H1 (cell line): ENCODE measurements around the gene PLCB1. TPM values are rescaled to one million over a fixed set of nuclear protein-coding genes. Genes with fewer than 3 reads are reported as not detected.

Experiments
- CTCF ChIA-PET: fragments of 300-600 bp; sonication (Branson Sonifier 250); formaldehyde crosslinking; loops from one replicate; lab custom pipeline; 2021; ENCODE audit not compliant: partially characterized antibody; lab: Charles Lee
- POLR2A ChIA-PET: fragments of 300-600 bp; sonication (Branson Sonifier 250); formaldehyde crosslinking; loops from one replicate; lab custom pipeline; 2021; ENCODE audit warnings: inconsistent platforms; ENCODE audit not compliant: partially characterized antibody; lab: Charles Lee
- DNase-seq, 2 experiments: peaks; one replicate each; pipeline versions ENCODE4 v3.0.0 to v3.0.0-alpha.2; 2010 to 2022; ENCODE audit warnings: low spot score in 2 of 2, low read depth in 1 of 2, mixed read lengths in 1 of 2
- FAIRE-seq: peaks from 2 replicates; lab custom pipeline; 2011; peaks lifted over from hg19 to GRCh38; lab: Jason Lieb, UNC
- H2AFZ ChIP-seq: 2 replicates; pipeline ENCODE4 v1.8.1; 2012; ENCODE audit warnings: low read length, inconsistent platforms
- H2AK5ac ChIP-seq: 2 replicates; pipeline ENCODE4 v1.6.1; 2013; ENCODE audit warnings: low read depth, low read length
- H2BK120ac ChIP-seq: replicated peaks from 2 replicates; pipeline ENCODE3; 2013; ENCODE audit warnings: low read depth, low read length, inconsistent platforms
- H2BK12ac ChIP-seq: 2 replicates; pipeline ENCODE4 v1.6.1; 2013; ENCODE audit warnings: low read depth, low read length
- H2BK15ac ChIP-seq: 2 replicates; pipeline ENCODE4 v1.6.1; 2013; ENCODE audit warnings: low read length
- H2BK20ac ChIP-seq: 2 replicates; pipeline ENCODE4 v1.6.1; 2013; ENCODE audit warnings: low read length
- H2BK5ac ChIP-seq: 2 replicates; pipeline ENCODE4 v1.6.1; 2013; ENCODE audit warnings: low read depth, low read length
- H3K14ac ChIP-seq: 2 replicates; pipeline ENCODE4 v1.6.1; 2013; ENCODE audit warnings: inconsistent platforms; ENCODE audit not compliant: insufficient read length
- H3K18ac ChIP-seq: 2 replicates; pipeline ENCODE4 v1.6.1; 2013; ENCODE audit warnings: low read length; ENCODE audit errors: extremely low read depth
- H3K23ac ChIP-seq: 2 replicates; pipeline ENCODE4 v1.6.1; 2013; ENCODE audit warnings: inconsistent platforms; ENCODE audit not compliant: insufficient read length
- H3K23me2 ChIP-seq: 2 replicates; pipeline ENCODE4 v1.6.1; 2013; ENCODE audit warnings: low read depth, low read length
- H3K27ac ChIP-seq: 2 replicates; pipeline ENCODE4 v1.6.1; 2011; ENCODE audit warnings: low read depth, low read length, inconsistent platforms
- H3K27me3 ChIP-seq, 4 experiments: replicated peaks in 1 of 4; 1 replicate in 1 of 4; 2 replicates in 3 of 4; pipeline versions ENCODE4 v1.6.1 to v1.8.1; 2011 to 2013; ENCODE audit warnings: low read length in 3 of 4, mild to moderate bottlenecking in 3 of 4, inconsistent platforms in 2 of 4, mixed read lengths in 2 of 4, moderate library complexity in 1 of 4; ENCODE audit not compliant: control insufficient read depth in 3 of 4, insufficient read depth in 3 of 4; ENCODE audit errors: extremely low read depth in 1 of 4
- H3K36me3 ChIP-seq, 4 experiments: 2 replicates each; pipeline versions ENCODE4 v1.6.1 to v1.8.1; 2011 to 2013; ENCODE audit warnings: mild to moderate bottlenecking in 4 of 4, low read length in 3 of 4, moderate library complexity in 2 of 4, control low read depth in 1 of 4, inconsistent platforms in 1 of 4; ENCODE audit not compliant: insufficient read depth in 4 of 4, control insufficient read depth in 2 of 4
- H3K4ac ChIP-seq: replicated peaks from 2 replicates; pipeline ENCODE3; 2013; ENCODE audit warnings: low read length, low read depth, mixed read lengths, inconsistent platforms; ENCODE audit not compliant: insufficient read length
- H3K4me1 ChIP-seq, 4 experiments: replicated peaks in 1 of 4; 1 replicate in 1 of 4; 2 replicates in 3 of 4; pipeline versions ENCODE4 v1.6.1 to v1.8.1; 2011 to 2013; ENCODE audit warnings: low read length in 3 of 4, inconsistent platforms in 2 of 4, mixed read lengths in 1 of 4; ENCODE audit not compliant: insufficient read depth in 4 of 4, control insufficient read depth in 3 of 4
- H3K4me2 ChIP-seq, 2 experiments: 2 replicates each; pipeline versions ENCODE4 v1.6.1 to v1.8.1; 2011 to 2013; ENCODE audit warnings: low read depth in 2 of 2, low read length in 2 of 2, control low read depth in 1 of 2, inconsistent platforms in 1 of 2, mild to moderate bottlenecking in 1 of 2; ENCODE audit not compliant: insufficient read depth in 1 of 2
- H3K4me3 ChIP-seq, 4 experiments: fragments of 200-600, 300-600 bp in 1 of 4; sonication (generic), shearing (Covaris generic), sonication (Bioruptor Twin) in 1 of 4; 2 replicates each; pipeline versions ENCODE4 v1.5.1 to v1.8.1; 2011 to 2016; ENCODE audit warnings: low read length in 4 of 4, low read depth in 3 of 4, control low read depth in 2 of 4, inconsistent platforms in 2 of 4, mild to moderate bottlenecking in 2 of 4, mixed read lengths in 1 of 4, moderate library complexity in 1 of 4; ENCODE audit not compliant: insufficient read depth in 2 of 4; ENCODE audit errors: extremely low read depth in 1 of 4
- H3K56ac ChIP-seq: replicated peaks from 2 replicates; pipeline ENCODE3; 2013; ENCODE audit warnings: low read depth, mild to moderate bottlenecking, mixed read lengths, low read length, inconsistent platforms; ENCODE audit not compliant: insufficient read length
- H3K79me1 ChIP-seq: 2 replicates; pipeline ENCODE4 v1.6.1; 2013; ENCODE audit warnings: low read depth, low read length, control low read depth
- H3K79me2 ChIP-seq, 2 experiments: 2 replicates each; pipeline versions ENCODE4 v1.6.1 to v1.8.1; 2012 to 2013; ENCODE audit warnings: low read length in 2 of 2, mild to moderate bottlenecking in 2 of 2, inconsistent platforms in 1 of 2; ENCODE audit not compliant: insufficient read depth in 2 of 2, control insufficient read depth in 1 of 2
- H3K9ac ChIP-seq, 4 experiments: replicated peaks in 1 of 4; 1 replicate in 1 of 4; 2 replicates in 3 of 4; pipeline versions ENCODE4 v1.6.1 to v1.8.1; 2011 to 2013; ENCODE audit warnings: low read depth in 3 of 4, low read length in 3 of 4, control low read depth in 2 of 4, mild to moderate bottlenecking in 2 of 4, moderate library complexity in 2 of 4, inconsistent platforms in 1 of 4; ENCODE audit errors: extremely low read depth in 1 of 4
- H3K9me3 ChIP-seq, 2 experiments: 2 replicates each; pipeline versions ENCODE4 v1.6.1 to v1.8.1; 2012 to 2013; ENCODE audit warnings: mild to moderate bottlenecking in 2 of 2, moderate library complexity in 2 of 2, control low read depth in 1 of 2, inconsistent platforms in 1 of 2, low read depth in 1 of 2, low read length in 1 of 2, mixed read lengths in 1 of 2; ENCODE audit not compliant: insufficient read depth in 2 of 2
- H4K20me1 ChIP-seq, 2 experiments: replicated peaks in 1 of 2; 2 replicates each; pipeline versions ENCODE3 to v1.8.1; 2011 to 2013; ENCODE audit warnings: inconsistent platforms in 2 of 2, low read length in 2 of 2, mild to moderate bottlenecking in 1 of 2; ENCODE audit not compliant: insufficient read depth in 2 of 2, control insufficient read depth in 1 of 2
- H4K5ac ChIP-seq: 2 replicates; pipeline ENCODE4 v1.6.1; 2013; ENCODE audit warnings: low read length, low read depth, mixed read lengths, inconsistent platforms; ENCODE audit not compliant: insufficient read length
- H4K8ac ChIP-seq: 2 replicates; pipeline ENCODE4 v1.8.0; 2013; ENCODE audit warnings: mild to moderate bottlenecking, moderate library complexity, low read length, inconsistent platforms; ENCODE audit not compliant: insufficient read depth; ENCODE audit errors: extremely low read depth
- H4K91ac ChIP-seq: replicated peaks from 2 replicates; pipeline ENCODE3; 2013; ENCODE audit warnings: low read length, mixed read lengths, inconsistent platforms; ENCODE audit not compliant: insufficient read length
- NRF1 ChIP-seq: IDR thresholded peaks from 2 replicates; pipeline ENCODE4 v1.6.1; 2011; ENCODE audit warnings: mild to moderate bottlenecking, low read depth, low read length, improper control_type of control experiment
- WGBS, 2 experiments: shearing (Covaris generic) in 1 of 2; methylation state at CpG; one replicate each; pipeline versions ENCODE4 v1.1.6 to v1.1.7; 2013 to 2015; ENCODE audit warnings: low lambda C conversion rate in 2 of 2, mixed read lengths in 2 of 2, inconsistent platforms in 1 of 2, low coverage in 1 of 2, missing lambda C conversion rate in 1 of 2; ENCODE audit not compliant: insufficient replicate concordance in 2 of 2, insufficient coverage in 1 of 2, insufficient read length in 1 of 2; ENCODE audit errors: extremely low coverage in 1 of 2, missing lambda C conversion rate in 1 of 2; 5-methylcytosine and 5-hydroxymethylcytosine counted together
- polyA plus RNA-seq, 7 experiments: library from polyadenylated mRNA; depleted of rRNA in 3 of 7; stranded (reverse) in 5 of 7; unstranded in 2 of 7; fragments of >200 nt in 5 of 7; fragments of 200-250 nt in 2 of 7; gene quantifications; 1 replicate in 5 of 7; 2 replicates in 1 of 7; 4 replicates in 1 of 7; pipeline versions ENCODE4 v1.2.1 to v1.2.3, GENCODE V29; 2011 to 2013; ENCODE audit warnings: missing spikeins in 2 of 7, mixed read lengths in 2 of 7
- total RNA-seq: library from RNA; stranded (reverse); fragmentation: NEBNext Ultra II Directional; extraction: Animal tissue kit (Norgen Biotek cat#: 25700); gene quantifications from 2 replicates; pipeline ENCODE4 v1.2.1, GENCODE V29; 2021

PLCB1 gene
- total and polyA plus RNA-seq, 2 of the 8 experiments (the other 6 are each of a cell fraction or from before 2014, with no cell fraction given): 2.6 to 9.1 TPM

- Histone ChIP-seq H2BK12ac (no peak overlapping the region), H2BK15ac (no peak overlapping the region), H4K5ac (no peak overlapping the region), H4K20me1 (no peaks in the 10 kb centered on the region), H3K4me3 (no peak overlapping the region), H3K18ac (no peak overlapping the region), H3K4me1 (no peaks in the 10 kb centered on the region), H3K27me3 (no peaks in the 10 kb centered on the region), H3K56ac (no peak overlapping the region), H2BK5ac (no peak overlapping the region), H2AK5ac (no peak overlapping the region), H3K9me3 (no peaks in the 10 kb centered on the region), H3K79me1 (no peaks in the 10 kb centered on the region), H2BK20ac (no peak overlapping the region), H2AFZ (no peak overlapping the region), H3K14ac (no peak overlapping the region), H4K91ac (no peak overlapping the region), H3K4me2 (no peak overlapping the region), H3K79me2 (no peaks in the 10 kb centered on the region), H3K23ac (no peak overlapping the region), H3K27ac (no peak overlapping the region), H4K8ac (no peak overlapping the region), H3K36me3 (no peaks in the 10 kb centered on the region; a peak in 1 of 8 replicates), H3K4ac (no peak overlapping the region), H3K9ac (no peak overlapping the region), H2BK120ac (no peak overlapping the region), H3K23me2 (no peaks in the 10 kb centered on the region)
- CTCF ChIA-PET: interaction anchor here (1.4 to 2.1 kb wide), 3 partner anchors 10 to 421 kb away, joined by 3 to 6 read pairs (median 4); no protein-coding TSS in a partner anchor
- FAIRE-seq (no peak), DNase-seq (no peak)
- WGBS, 2 experiments: 83% methylated on average over 4 of the region's 4 CpGs; no CpG with 5 or more reads in 1 of the 2 experiments
- POLR2A ChIA-PET: no interaction called here
- TF ChIP-seq NRF1: no peak
Observed at GRCh38 chr20:8299921-8300320, 167.9 kb downstream of the PLCB1 start.
